GM23248 (cell line): ENCODE measurements around the gene UGT8. TPM values are rescaled to one million over a fixed set of nuclear protein-coding genes. Genes with fewer than 3 reads are reported as not detected.

Experiments used
- DNase-seq: peaks from one replicate; pipeline ENCODE4 v3.0.0-alpha.2; 2015
- H2AFZ ChIP-seq: fragments of 200-600 bp; sonication (generic); 2 replicates; pipeline ENCODE4 v1.6.1; 2016; ENCODE audit warnings: antibody characterized with exemption
- H3F3A ChIP-seq: fragments of 200-600 bp; sonication (generic); 2 replicates; pipeline ENCODE4 v1.6.1; 2016; ENCODE audit warnings: mild to moderate bottlenecking, antibody characterized with exemption, mixed run types; ENCODE audit not compliant: insufficient read depth
- H3K27ac ChIP-seq: fragments of 200-600 bp; sonication (generic); 2 replicates; pipeline ENCODE4 v1.5.1; 2016; ENCODE audit warnings: mild to moderate bottlenecking
- H3K27me3 ChIP-seq: fragments of 200-600 bp; sonication (generic); replicated peaks from 2 replicates; pipeline ENCODE4 v1.6.1; 2016; ENCODE audit warnings: mild to moderate bottlenecking; ENCODE audit not compliant: insufficient read depth
- H3K36me3 ChIP-seq: fragments of 200-600 bp; sonication (generic); 2 replicates; pipeline ENCODE4 v1.6.1; 2016; ENCODE audit warnings: low read depth, mild to moderate bottlenecking
- H3K4me1 ChIP-seq: fragments of 200-600 bp; sonication (generic); 2 replicates; pipeline ENCODE4 v1.6.1; 2016; ENCODE audit warnings: mild to moderate bottlenecking; ENCODE audit not compliant: insufficient read depth
- H3K4me2 ChIP-seq: fragments of 200-600 bp; sonication (generic); one replicate; pipeline ENCODE4 v1.6.1; 2016; ENCODE audit warnings: mild to moderate bottlenecking; ENCODE audit not compliant: unreplicated experiment
- H3K4me3 ChIP-seq: fragments of 200-600 bp; sonication (generic); 2 replicates; pipeline ENCODE4 v1.5.1; 2016; ENCODE audit warnings: mild to moderate bottlenecking
- H3K79me2 ChIP-seq: fragments of 200-600 bp; sonication (generic); 2 replicates; pipeline ENCODE4 v1.6.1; 2016; ENCODE audit warnings: mild to moderate bottlenecking; ENCODE audit not compliant: insufficient read depth
- H3K9ac ChIP-seq: fragments of 200-600 bp; sonication (generic); 2 replicates; pipeline ENCODE4 v1.6.1; 2016; ENCODE audit warnings: mild to moderate bottlenecking
- H3K9me2 ChIP-seq: fragments of 200-600 bp; sonication (generic); 2 replicates; pipeline ENCODE4 v1.6.1; 2016; ENCODE audit warnings: mixed run types, mild to moderate bottlenecking, moderate library complexity; ENCODE audit not compliant: insufficient read depth
- H3K9me3 ChIP-seq: fragments of 200-600 bp; sonication (generic); one replicate; pipeline ENCODE4 v1.6.1; 2017; ENCODE audit warnings: low read depth
- H4K20me1 ChIP-seq: fragments of 200-600 bp; sonication (generic); 2 replicates; pipeline ENCODE4 v1.6.0; 2016; ENCODE audit not compliant: insufficient read depth
- EZH2 ChIP-seq: fragments of 200-600 bp; sonication (generic); IDR thresholded peaks from 2 replicates; pipeline ENCODE4 v1.6.1; 2018; ENCODE audit warnings: antibody characterized with exemption, mild to moderate bottlenecking; ENCODE audit not compliant: insufficient read depth, poor library complexity, severe bottlenecking
- EZH2phosphoT487 ChIP-seq: fragments of 200-600 bp; sonication (generic); IDR thresholded peaks from 2 replicates; pipeline ENCODE4 v1.6.1; 2018; ENCODE audit warnings: antibody characterized with exemption, moderate library complexity, mild to moderate bottlenecking, low read depth; ENCODE audit not compliant: insufficient read depth
- WGBS, 2 experiments: methylation state at CpG; one replicate each; pipeline ENCODE4 v1.1.6; 2015 to 2017; ENCODE audit warnings: low lambda C conversion rate in 2 of 2, low coverage in 1 of 2; ENCODE audit errors: missing lambda C conversion rate in 2 of 2; 5-methylcytosine and 5-hydroxymethylcytosine counted together
- in situ Hi-C: fragments of 300-500 bp; cut with MboI; formaldehyde crosslinking; loops from 2 replicates; pipeline ENCODE4 v1.15.0; 2020
- polyA plus RNA-seq: library from polyadenylated mRNA; unstranded; fragments of >200 nt; fragmentation: Nextera tagmentation; extraction: Ambion mirVana; gene quantifications from 2 replicates; pipeline ENCODE4 v1.2.1, GENCODE V29; 2016
- total RNA-seq: library from RNA; depleted of rRNA; stranded (reverse); fragments of >200 nt; shearing (Covaris generic); gene quantifications from 2 replicates; pipeline ENCODE4 v1.2.3, GENCODE V29; 2014

UGT8 gene
- total and polyA plus RNA-seq, 2 experiments from 2014 or later: not detected

DNA sequence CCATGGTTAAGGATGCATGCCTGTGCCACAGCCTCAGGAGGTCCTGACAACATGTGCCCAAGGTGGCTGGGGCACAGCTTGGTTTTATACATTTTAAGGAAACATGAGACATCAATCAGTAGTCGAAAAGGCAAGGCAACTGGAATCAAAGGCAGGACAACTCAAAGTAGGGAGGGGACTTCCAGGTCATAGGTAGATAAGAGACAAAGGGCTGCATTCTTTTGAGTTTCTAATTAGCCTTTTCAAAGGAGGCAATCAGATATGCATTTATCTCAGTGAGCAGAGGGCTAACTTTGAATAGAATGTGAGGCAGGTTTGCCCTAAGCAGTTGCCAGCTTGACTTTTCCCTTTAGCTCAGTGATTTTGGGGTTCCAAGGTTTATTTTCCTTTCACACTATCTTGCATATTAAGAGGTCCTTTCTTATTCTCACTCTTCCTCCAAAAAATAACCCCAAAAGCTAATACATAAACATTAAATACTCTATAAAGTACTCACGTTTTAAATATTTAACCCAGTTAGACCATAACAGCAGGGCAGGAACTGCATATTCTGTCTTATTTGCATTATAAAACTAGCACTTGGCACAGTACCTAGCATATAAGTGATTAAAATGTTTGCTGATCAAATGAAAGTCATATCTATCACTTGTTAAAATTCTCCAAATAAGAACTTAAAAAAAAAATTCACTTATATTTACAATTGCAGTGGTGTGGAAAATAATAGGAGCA, 36.3 kb upstream of the UGT8 start:
- H3K27ac ChIP-seq: no peak overlapping the region
- H3K27me3 ChIP-seq: no peaks in the 10 kb centered on the region
- H3K4me3 ChIP-seq: no peak overlapping the region
- H3F3A ChIP-seq: no peaks in the 10 kb centered on the region
- no peak overlapping the region for H3K4me2 ChIP-seq
- no peaks in the 10 kb centered on the region for H3K79me2 ChIP-seq
- no peaks in the 10 kb centered on the region for H3K9me3 ChIP-seq
- H3K9ac ChIP-seq: no peak overlapping the region
- TF ChIP-seq EZH2 (no peak), EZH2phosphoT487 (no peak)
- H3K36me3 ChIP-seq: no peaks in the 10 kb centered on the region
- H4K20me1 ChIP-seq: no peaks in the 10 kb centered on the region
- no peak overlapping the region for H2AFZ ChIP-seq
- no peaks in the 10 kb centered on the region for H3K4me1 ChIP-seq
- in situ Hi-C loops: no loop called here
- no peaks in the 10 kb centered on the region for H3K9me2 ChIP-seq
- 3 to 12% methylated on average over 2 of the region's 2 CpGs for WGBS, 2 experiments
- no peak for DNase-seq

DNA sequence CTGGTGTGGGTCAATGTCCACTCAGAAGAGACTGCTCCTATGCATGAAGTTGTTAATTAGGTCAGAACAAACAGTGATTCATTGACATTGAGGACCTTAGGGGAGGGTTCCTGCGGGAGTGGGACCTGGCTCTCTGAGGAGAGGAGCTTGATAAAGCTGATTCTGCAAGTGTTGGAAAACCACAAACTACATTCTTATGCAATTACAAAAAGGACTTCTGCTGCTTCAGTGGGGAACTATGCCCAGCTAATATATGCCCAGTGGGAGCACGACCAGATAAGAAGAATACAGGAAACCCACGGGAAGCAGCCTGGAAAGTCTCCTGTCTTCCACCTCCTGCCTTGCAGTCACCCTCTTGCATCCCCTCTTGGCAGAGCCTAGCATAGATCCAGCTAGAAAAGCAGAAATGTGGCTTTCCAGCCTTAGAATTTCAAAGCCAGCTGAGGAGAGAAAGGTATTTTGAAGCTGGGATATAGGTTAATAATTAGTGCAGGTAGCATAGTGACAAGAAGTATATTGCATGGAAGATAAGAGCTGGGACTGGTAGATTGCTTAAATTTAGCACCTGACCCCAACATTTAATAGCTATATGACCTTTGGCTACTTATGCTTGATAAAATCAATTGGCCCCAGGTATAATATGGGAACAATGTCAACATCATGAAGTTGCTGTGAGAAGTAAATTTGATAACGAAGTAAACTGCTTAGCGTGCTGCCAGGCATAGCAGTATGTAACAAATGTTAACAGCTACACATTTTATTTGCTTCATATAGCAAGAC, 34.9 kb upstream of the UGT8 start:
- H3K27me3 ChIP-seq: no peaks in the 10 kb centered on the region
- 27 to 33% methylated on average over 5 of the region's 5 CpGs for WGBS, 2 experiments
- no peaks in the 10 kb centered on the region for H3K79me2 ChIP-seq
- no peaks in the 10 kb centered on the region for H3K9me2 ChIP-seq
- H2AFZ ChIP-seq: no peak overlapping the region
- DNase-seq: peak; percentile 1
- no peaks in the 10 kb centered on the region for H3K4me1 ChIP-seq
- H3K4me3 ChIP-seq: no peak overlapping the region
- H3F3A ChIP-seq: no peaks in the 10 kb centered on the region
- TF ChIP-seq EZH2phosphoT487 (no peak), EZH2 (no peak)
- no peaks in the 10 kb centered on the region for H3K36me3 ChIP-seq
- in situ Hi-C loops: no loop called here
- no peak overlapping the region for H3K4me2 ChIP-seq
- H3K27ac ChIP-seq: no peak overlapping the region
- H3K9ac ChIP-seq: no peak overlapping the region
- H4K20me1 ChIP-seq: no peaks in the 10 kb centered on the region
- no peaks in the 10 kb centered on the region for H3K9me3 ChIP-seq

DNA sequence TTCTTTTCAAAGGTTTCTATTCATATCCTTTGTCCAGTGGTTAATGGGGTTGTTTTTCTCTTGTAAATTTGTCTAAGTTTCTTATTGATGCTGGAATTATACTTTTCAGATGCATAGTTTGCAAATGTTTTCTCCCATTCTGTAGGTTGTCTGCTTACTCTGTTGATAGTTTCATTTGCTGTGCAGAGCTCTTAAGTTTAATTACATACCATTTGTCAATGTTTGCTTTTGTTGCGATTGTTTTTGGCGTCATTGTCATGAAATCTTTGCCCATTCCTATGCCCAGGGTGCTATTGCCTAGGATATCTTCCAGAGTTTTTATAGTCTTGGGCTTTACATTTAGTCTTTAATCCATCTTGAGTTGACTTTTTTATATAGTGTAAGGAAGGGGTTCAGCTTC, 21.2 kb upstream of the UGT8 start:
- no peaks in the 10 kb centered on the region for H3K27me3 ChIP-seq
- no peak overlapping the region for H3K4me2 ChIP-seq
- no peak for DNase-seq
- in situ Hi-C loops: no loop called here
- no peak for TF ChIP-seq EZH2
- TF ChIP-seq EZH2phosphoT487: no peak
- H3K27ac ChIP-seq: no peak overlapping the region
- no peaks in the 10 kb centered on the region for H3F3A ChIP-seq
- H3K9me3 ChIP-seq: no peaks in the 10 kb centered on the region
- no peak overlapping the region for H3K9ac ChIP-seq
- no peak overlapping the region for H3K4me3 ChIP-seq
- H2AFZ ChIP-seq: no peak overlapping the region
- no peaks in the 10 kb centered on the region for H3K36me3 ChIP-seq
- H3K79me2 ChIP-seq: no peaks in the 10 kb centered on the region
- no peaks in the 10 kb centered on the region for H3K9me2 ChIP-seq
- no peaks in the 10 kb centered on the region for H4K20me1 ChIP-seq
- H3K4me1 ChIP-seq: no peaks in the 10 kb centered on the region
- WGBS, 2 experiments: 69 to 77% methylated on average over 2 of the region's 2 CpGs

DNA sequence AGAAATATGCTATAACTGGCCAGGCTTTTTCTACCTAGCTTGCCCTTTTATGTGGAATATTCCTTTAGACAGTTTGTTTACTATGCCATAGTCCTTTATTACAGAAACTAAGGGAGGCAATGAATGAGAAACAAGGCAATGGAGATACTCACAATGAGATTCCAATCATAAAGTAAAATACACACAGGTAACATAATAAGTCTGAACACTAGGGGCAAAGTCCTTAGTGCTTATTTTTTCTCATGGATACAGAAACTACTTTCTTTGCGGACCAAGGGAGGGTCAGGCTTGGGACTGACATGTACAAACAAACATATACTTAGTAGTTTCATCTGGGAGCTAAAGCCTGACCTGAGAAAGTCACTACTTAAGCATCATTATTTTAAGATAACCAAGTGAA, 16.0 kb upstream of the UGT8 start:
- in situ Hi-C loops: no loop called here
- H2AFZ ChIP-seq: no peak overlapping the region
- no peaks in the 10 kb centered on the region for H3K9me3 ChIP-seq
- no peaks in the 10 kb centered on the region for H4K20me1 ChIP-seq
- H3K9ac ChIP-seq: no peak overlapping the region
- no peaks in the 10 kb centered on the region for H3F3A ChIP-seq
- no peaks in the 10 kb centered on the region for H3K36me3 ChIP-seq
- no peaks in the 10 kb centered on the region for H3K9me2 ChIP-seq
- H3K4me2 ChIP-seq: no peak overlapping the region
- 74% methylated on average over 1 of the region's 1 CpG for WGBS, 2 experiments
- no peak overlapping the region for H3K27ac ChIP-seq
- H3K4me3 ChIP-seq: no peak overlapping the region
- DNase-seq: no peak
- TF ChIP-seq EZH2 (no peak), EZH2phosphoT487 (no peak)
- no peaks in the 10 kb centered on the region for H3K27me3 ChIP-seq
- no peaks in the 10 kb centered on the region for H3K79me2 ChIP-seq
- H3K4me1 ChIP-seq: no peaks in the 10 kb centered on the region
